GM21381 (cell line): ENCODE results near the gene SMPD2.
A peak's percentile ranks its signal among the peaks of the same experiment; 100 is the strongest.

Experiments
- ATAC-seq: cut with Tn5 transposase; IDR thresholded peaks from one replicate; pipeline ENCODE4 v1.9.1; 2021; ENCODE audit warnings: mild to moderate bottlenecking, moderate library complexity; ENCODE audit not compliant: unreplicated experiment

The SMPD2 gene

GRCh38 chr6:109440331-109441068 lies at the start of gene SMPD2, which contains the start of gene PPIL6:
TSS of gene SMPD2 (plus strand) at chr6:109440724. CDS start at chr6:109441122, 398 bp downstream.
TSS of gene PPIL6 (minus strand) at chr6:109440628. CDS start at chr6:109440590, 38 bp downstream.
- ATAC-seq, result peak; percentile 93

DNA sequence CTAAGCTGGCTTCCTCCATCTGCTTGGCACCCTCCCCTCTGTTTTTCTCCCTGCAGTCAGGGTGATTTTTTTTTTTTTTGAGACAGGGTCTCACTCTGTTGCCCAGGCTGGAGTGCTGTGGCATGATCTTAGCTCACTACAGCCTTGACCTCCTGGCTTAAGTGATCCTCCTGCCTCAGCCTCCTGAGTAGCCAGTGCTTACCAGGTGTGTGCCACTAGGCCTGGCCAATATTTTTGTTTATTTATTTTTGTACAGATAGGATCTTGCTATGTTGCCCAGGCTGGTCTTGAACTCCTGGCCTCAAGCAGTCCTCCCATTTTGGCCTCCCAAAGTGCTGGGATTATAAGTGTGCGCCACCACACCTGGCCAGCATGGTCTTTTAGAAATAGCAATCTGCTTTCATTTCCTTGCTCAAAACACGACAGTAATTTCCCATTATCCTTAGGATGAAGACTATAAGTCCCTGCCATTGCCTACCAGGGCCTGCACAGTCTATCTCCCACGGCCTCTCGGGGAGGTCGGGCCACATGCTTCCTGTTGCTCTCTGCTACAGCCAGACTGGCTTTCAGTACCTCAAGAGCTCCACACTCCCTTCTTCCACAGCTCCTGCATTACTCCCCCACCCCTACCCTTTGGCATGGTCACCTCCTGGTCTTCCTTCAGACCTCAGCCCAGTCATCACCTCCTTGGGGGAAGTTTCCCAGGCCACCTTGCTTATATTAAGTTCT lies 47.2 kb upstream of the SMPD2 start:
- ATAC-seq, result no peak

DNA sequence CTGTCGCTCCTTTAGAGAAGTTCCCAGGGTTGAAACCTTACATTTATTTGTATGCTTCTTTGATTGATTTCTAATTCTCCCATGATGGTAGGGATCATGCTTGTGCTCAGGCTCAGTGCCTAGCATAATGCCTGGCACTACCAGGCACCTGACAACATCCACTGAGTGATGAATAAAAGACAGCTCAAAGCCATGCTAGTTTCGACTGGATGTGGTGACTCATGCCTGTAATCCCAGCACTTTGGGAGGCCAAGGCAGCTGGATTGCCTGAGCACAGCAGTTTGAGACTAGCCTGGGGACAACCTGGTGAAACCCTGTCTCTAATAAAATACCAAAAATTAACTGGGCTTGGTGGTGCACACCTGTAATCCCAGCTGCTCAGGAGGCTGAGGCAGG lies 46.6 kb upstream of the SMPD2 start:
- ATAC-seq, result no peak

DNA sequence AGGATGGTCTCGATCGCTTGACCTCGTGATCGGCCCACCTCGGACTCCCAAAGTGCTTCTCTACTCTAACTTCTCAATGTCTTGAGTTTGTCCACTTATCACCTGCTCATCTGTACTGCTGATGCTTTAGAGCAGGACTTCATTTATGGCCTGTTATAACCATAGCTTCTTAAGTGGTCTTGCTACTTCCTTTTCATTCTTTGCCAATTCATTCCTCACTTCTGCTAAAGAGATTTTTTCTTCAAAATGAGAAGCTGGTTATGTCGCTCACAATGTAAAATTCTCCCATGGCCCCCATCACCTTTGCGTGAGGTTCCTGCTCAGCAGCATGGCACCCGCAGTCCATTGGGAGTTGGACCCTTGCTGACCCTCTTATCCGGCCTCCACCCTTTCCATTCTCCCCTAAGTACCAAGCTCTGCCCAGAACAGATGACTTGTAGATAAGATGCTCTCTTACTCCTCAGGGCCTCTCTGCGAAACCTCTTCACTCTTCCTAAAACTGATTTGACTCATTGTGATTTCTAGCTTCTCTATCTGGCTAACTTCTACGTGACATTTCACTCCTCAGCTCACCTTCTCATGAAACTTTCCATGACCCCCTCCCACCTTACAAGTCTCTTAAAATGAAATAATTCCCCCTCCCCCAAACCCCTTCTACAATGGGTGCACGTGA lies 44.3 kb upstream of the SMPD2 start:
- ATAC-seq, result no peak

DNA sequence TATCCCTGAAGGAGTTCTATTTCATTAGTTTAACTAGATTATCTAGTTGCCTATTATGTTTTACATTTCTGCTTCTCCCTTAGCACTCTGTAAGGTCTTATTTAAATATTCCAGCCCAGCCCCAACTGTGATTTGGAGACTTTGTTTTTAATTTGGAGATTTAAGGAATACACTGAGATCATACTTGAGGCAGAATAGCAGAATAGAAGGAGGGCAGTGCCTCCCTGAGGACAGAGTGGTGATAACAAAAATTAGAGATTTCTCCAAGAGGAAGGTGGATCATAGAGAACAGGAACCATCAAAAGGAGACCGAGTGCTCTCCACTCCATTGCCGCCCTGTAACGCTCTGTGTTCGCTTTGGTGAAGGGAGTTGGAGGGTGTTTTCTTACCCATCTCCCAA lies 43.5 kb upstream of the SMPD2 start:
- no peak for ATAC-seq

- ATAC-seq, result no peak
Measured at GRCh38 chr6:109406196-109406595, 34.3 kb upstream of the SMPD2 start.

DNA sequence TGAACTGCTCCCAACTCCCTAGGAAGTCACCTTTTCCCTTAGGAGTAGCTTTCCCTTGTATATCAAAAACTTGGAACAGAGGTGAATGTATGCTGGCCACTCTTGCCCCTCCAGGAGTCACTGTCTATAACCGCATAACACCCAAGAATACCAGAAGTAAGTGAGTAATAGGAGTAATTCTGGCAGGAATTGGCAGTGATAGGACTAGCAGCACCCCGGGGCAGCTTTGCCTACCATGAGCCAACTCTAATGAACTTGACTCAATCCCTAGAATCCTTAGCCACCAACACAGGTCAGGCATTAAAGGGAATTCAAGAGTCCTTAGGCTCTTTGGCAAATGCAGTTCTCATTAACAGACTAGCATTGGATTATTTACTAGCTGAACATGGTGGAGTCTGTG lies 29.5 kb upstream of the SMPD2 start:
- no peak for ATAC-seq

- ATAC-seq, result no peak
Measured at GRCh38 chr6:109417646-109418045, 22.9 kb upstream of the SMPD2 start.

DNA sequence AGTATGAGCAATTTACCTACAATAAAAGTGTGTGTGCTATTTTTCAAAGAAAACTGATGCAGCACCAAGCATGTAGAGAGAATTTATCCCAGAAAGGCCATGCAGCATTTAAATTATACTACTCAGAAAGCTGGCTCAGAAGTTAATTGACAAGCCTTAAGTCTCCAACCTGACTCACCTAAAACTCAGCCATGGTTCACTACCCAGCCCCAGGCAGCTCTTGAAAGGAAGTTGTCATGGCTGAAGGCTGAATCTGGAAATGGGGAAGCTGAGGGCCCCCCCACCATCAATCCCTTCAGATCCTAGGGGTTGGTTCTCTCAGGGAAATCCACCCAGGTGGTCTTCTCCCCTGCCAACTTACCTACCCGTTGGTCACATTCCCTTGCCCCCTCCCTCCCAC lies 19.8 kb upstream of the SMPD2 start:
- ATAC-seq, result no peak

DNA sequence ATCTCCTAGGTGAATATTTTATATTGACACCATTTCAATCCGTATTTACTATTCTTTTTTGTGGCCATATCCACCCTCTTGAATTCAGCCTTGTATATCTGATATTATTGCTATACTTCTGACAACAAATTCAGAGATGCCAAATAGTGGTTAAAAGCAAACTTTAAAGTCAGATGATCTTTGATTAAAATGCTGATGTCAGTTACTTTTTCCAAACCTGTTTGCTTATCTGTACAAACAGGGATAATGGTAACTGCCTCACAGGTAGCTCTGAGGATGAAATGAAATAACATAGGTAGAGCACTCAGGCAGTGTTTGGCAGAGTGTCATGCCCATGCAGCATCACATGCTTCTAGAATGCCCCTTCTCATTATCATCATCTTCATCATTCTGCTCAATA lies 19.3 kb upstream of the SMPD2 start:
- no peak for ATAC-seq

- ATAC-seq, result no peak
Measured at GRCh38 chr6:109424946-109425345, 15.6 kb upstream of the SMPD2 start.

- no peak for ATAC-seq
Measured at GRCh38 chr6:109428889-109429477, 11.5 kb upstream of the SMPD2 start.

DNA sequence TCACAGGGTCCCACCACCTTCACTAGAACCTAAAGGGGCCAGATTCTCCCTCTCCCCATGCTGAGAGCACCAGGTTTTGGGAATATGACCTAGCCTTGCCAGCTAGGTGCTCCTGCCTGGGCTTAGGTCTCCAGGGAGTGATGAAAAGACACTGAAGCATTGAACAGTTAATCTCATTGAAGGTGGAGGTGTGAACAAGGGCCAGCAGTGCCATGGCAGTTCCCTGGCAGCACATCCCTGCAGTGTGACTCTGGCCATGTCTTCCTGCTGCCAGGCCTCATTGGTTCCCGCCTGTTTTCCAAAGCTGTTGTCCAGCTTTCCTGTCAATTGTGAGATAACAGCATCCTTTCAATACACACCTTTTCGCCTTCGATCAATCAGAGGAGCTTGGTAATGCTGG lies 11.0 kb upstream of the SMPD2 start:
- ATAC-seq, result no peak

DNA sequence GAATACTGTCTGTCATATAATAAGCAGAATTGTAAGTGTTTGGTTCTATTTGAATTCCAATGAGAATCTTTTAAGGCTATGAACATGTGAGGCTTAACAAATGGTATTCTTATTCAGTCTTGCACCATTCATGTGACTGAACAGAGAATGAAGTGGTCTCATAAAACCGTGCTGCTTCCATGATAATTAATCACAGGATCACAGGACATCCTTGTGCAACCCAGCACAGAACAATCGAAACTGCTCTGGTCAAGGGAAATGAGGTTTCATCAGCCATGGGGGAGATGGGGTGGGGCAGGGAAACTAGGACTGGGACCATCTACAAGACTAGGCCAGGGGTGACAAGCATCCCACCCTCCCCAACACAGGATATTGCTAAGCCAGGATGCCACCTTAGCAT lies 6.1 kb upstream of the SMPD2 start:
- no peak for ATAC-seq

- no peak for ATAC-seq
Measured at GRCh38 chr6:109436041-109436440, 4.5 kb upstream of the SMPD2 start.

DNA sequence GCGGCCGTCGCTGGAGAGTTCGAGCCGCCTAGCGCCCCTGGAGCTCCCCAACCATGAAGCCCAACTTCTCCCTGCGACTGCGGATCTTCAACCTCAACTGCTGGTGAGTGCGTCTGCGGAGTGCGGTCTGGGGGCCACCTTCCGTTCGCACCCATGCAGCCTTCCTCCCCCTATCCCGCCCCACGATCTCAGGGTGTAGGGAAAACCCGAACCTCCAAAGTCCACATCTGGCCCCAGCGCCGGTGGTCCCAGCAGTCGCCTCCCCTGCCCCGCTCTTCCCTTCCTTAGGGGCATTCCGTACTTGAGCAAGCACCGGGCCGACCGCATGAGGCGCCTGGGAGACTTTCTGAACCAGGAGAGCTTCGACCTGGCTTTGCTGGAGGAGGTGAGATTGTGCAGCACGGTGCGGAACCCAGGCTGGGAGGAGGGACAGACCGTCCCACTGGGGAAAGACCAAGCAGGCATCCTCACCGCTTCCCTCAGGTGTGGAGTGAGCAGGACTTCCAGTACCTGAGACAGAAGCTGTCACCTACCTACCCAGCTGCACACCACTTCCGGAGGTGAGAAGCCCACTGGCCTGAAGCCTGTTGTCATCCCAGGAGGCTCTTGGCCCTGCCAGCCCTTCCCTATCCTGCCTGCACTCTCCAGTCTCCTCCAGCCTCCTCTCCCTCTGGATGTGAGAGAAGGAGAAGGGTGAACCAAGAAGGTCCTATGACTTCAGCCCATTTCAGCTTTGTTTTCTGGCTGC lies 719 bp downstream of the SMPD2 start:
- peak; percentile 9 for ATAC-seq

DNA sequence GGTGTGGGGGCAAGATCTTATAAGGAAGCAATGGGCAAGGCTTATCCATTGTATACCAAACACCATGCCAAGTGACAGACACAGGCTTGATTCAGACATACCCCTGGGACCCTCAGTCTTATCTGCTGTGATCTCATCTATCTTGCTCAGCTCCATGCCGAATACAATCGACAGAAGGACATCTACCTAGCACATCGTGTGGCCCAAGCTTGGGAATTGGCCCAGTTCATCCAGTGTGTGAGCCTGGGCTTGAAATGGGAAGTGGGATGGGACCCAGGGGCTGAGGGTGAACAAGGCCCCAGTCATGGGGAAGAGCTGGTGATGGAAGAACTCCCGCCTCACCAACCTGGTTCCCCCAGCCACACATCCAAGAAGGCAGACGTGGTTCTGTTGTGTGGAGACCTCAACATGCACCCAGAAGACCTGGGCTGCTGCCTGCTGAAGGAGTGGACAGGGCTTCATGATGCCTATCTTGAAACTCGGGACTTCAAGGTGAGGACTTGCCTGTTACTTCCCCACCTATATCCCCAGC lies 1.9 kb downstream of the SMPD2 start:
- ATAC-seq, result no peak

DNA sequence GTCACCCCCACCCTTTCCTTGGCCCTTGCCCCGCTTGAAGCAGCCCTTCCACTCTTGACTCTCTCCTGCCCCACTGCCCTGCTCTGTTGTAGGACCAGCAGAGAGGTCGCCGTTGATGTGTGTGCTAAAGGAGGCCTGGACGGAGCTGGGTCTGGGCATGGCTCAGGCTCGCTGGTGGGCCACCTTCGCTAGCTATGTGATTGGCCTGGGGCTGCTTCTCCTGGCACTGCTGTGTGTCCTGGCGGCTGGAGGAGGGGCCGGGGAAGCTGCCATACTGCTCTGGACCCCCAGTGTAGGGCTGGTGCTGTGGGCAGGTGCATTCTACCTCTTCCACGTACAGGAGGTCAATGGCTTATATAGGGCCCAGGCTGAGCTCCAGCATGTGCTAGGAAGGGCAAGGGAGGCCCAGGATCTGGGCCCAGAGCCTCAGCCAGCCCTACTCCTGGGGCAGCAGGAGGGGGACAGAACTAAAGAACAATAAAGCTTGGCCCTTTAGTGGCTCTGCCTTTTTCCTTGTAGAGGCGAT lies 3.0 kb downstream of the SMPD2 start:
- ATAC-seq, result no peak

- ATAC-seq, result no peak
Measured at GRCh38 chr6:109445382-109445781, 4.9 kb downstream of the SMPD2 start.

GRCh38 chr6:109446072-109446471 lies 5.5 kb downstream of the SMPD2 start:
- no peak for ATAC-seq
